Activated naive CD4-positive, alpha-beta T cell treated with Interleukin-2 at 50 U/mL for 16 hours (primary cell): ENCODE data around the gene RHBDD2.
"Not testable (repeated sequence)": the region's sequence is repeated elsewhere in the genome, so short reads cannot be mapped to it uniquely, and the experiment has no call there.

ENCODE experiments used
- DNase-seq: peaks from one replicate; pipeline ENCODE4 v3.0.0-alpha.2; 2020

The RHBDD2 gene

GRCh38 chr7:75889826-75890225, 11.0 kb downstream of the RHBDD2 start:
- DNase-seq: no peak

- DNase-seq: not testable (repeated sequence)
These were observed 12.4 kb downstream of the RHBDD2 start for GRCh38 chr7:75891237-75891636.

- DNase-seq: no peak
These were observed 13.1 kb downstream of the RHBDD2 start for GRCh38 chr7:75891815-75892411.

- no peak for DNase-seq
These were observed 13.9 kb downstream of the RHBDD2 start for GRCh38 chr7:75892634-75893272.

GRCh38 chr7:75896803-75897327, 18.0 kb downstream of the RHBDD2 start:
- no peak for DNase-seq

GRCh38 chr7:75900617-75901315, 21.9 kb downstream of the RHBDD2 start:
- no peak for DNase-seq

- no peak for DNase-seq
These were observed 27.2 kb downstream of the RHBDD2 start for GRCh38 chr7:75905785-75906604.

- no peak for DNase-seq
These were observed 28.3 kb downstream of the RHBDD2 start for GRCh38 chr7:75906991-75907667.

GRCh38 chr7:75907668-75908039, 28.8 kb downstream of the RHBDD2 start:
- not testable (repeated sequence) for DNase-seq

- DNase-seq: no peak
These were observed 30.8 kb downstream of the RHBDD2 start for GRCh38 chr7:75909521-75910132.

GRCh38 chr7:75911186-75911585, 32.4 kb downstream of the RHBDD2 start:
- DNase-seq: not testable (repeated sequence)

- DNase-seq: no peak
These were observed 34.6 kb downstream of the RHBDD2 start for GRCh38 chr7:75913437-75913836.

GRCh38 chr7:75914169-75914654, 35.4 kb downstream of the RHBDD2 start:
- no peak for DNase-seq

- DNase-seq: peak; percentile 98
These were observed 36.0 kb downstream of the RHBDD2 start, which contains the start of gene POR for GRCh38 chr7:75914655-75915415. TSS of gene POR (plus strand) at chr7:75915155. CDS start at chr7:75954002, 38,847 bp downstream.

- no peak for DNase-seq
These were observed 36.8 kb downstream of the RHBDD2 start for GRCh38 chr7:75915416-75916156.

- DNase-seq: no peak
These were observed 37.4 kb downstream of the RHBDD2 start for GRCh38 chr7:75916259-75916658.

- DNase-seq: no peak
These were observed 38.1 kb downstream of the RHBDD2 start for GRCh38 chr7:75916685-75917634.

- DNase-seq: peak; percentile 28
These were observed 41.8 kb downstream of the RHBDD2 start for GRCh38 chr7:75920431-75921161.
